Measurements from ENCODE around the gene PSMC3IP.

Gene PSMC3IP

GRCh38 chr17:42538482-42538881, 39.0 kb downstream of the PSMC3IP start:
- DNase-seq (ENCODE audit: low read depth) = no peak

GRCh38 chr17:42537826-42538451, 39.6 kb downstream of the PSMC3IP start:
- DNase-seq (ENCODE audit: low read depth) = no peak

- DNase-seq (ENCODE audit: low read depth) = no peak
Observed at GRCh38 chr17:42537156-42537805, 40.2 kb downstream of the PSMC3IP start.

GRCh38 chr17:42536372-42537155, 41.0 kb downstream of the PSMC3IP start:
- DNase-seq (ENCODE audit: low read depth) = peak; percentile 61

GRCh38 chr17:42536048-42536371, 41.5 kb downstream of the PSMC3IP start, which contains the start of gene NAGLU:
Gene NAGLU (plus strand): TSS chr17:42536241. CDS start chr17:42536273, 32 bp downstream.
- DNase-seq (ENCODE audit: low read depth) = peak; percentile 76

- DNase-seq (ENCODE audit: low read depth) = no peak
Observed at GRCh38 chr17:42535155-42536047, 42.1 kb downstream of the PSMC3IP start.

GRCh38 chr17:42531455-42532354, 45.8 kb downstream of the PSMC3IP start:
- DNase-seq (ENCODE audit: low read depth) = peak; percentile 44

- no peak for DNase-seq (ENCODE audit: low read depth)
Observed at GRCh38 chr17:42530952-42531454, 46.5 kb downstream of the PSMC3IP start.

GRCh38 chr17:42529061-42529460, 48.5 kb downstream of the PSMC3IP start:
- DNase-seq (ENCODE audit: low read depth) = no peak

GRCh38 chr17:42527932-42528331, 49.6 kb downstream of the PSMC3IP start:
- no peak for DNase-seq (ENCODE audit: low read depth)

GRCh38 chr17:42526031-42526444, 51.5 kb downstream of the PSMC3IP start:
- no peak for DNase-seq (ENCODE audit: low read depth)

GRCh38 chr17:42525221-42525620, 52.3 kb downstream of the PSMC3IP start:
- no peak for DNase-seq (ENCODE audit: low read depth)

- no peak for DNase-seq (ENCODE audit: low read depth)
Observed at GRCh38 chr17:42522798-42523278, 54.7 kb downstream of the PSMC3IP start.
